Activated CD4-positive, alpha-beta T cell treated with anti-CD3 and anti-CD28 coated beads, Interleukin-2, amount 50 U/mL, for 16 hours (primary cell): ENCODE results near the gene AP1G1.
"Not testable (repeated sequence)": the region's sequence is repeated elsewhere in the genome, so short reads cannot be mapped to it uniquely, and the experiment has no call there.

Experiments
- DNase-seq: peaks from one replicate; pipeline ENCODE4 v3.0.0-alpha.2; 2020

The AP1G1 gene

DNA sequence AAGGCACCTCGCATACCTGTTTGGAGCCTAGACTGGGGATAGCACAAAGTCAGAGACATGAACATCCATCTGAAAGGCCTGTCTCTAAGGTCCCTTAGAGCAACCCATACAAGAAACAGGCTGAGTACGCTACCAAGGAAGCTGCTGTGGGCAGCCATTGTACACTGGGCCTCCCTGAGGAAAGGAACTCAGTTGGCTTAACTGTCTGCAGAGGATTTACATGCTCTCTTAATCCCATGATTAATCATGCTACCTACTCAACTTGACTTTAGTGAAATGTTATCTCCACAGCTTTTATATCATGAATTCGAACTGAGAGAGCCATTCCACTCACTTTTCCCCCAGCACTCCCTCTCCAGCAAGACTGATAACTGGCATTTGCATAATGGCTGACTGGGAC lies 110.1 kb downstream of the AP1G1 start:
- no peak for DNase-seq

DNA sequence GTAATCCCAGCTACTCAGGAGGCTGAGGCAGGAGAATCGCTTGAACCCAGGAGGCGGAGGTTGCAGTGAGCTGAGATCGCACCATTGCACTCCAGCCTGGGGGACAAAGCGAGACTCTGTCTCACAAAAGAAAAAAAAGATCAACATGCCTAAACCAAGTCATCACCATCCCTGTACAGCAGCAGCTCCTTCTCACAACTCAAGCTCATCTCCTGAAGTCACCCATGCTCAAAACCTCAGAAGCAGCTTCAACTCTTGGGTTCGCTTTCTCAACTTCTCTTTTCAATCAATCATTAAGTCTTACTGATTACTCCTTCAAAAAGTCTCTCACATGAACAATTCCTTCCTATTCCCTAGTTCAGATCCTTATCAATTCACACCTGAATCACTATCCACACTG lies 115.5 kb downstream of the AP1G1 start:
- DNase-seq, result no peak

DNA sequence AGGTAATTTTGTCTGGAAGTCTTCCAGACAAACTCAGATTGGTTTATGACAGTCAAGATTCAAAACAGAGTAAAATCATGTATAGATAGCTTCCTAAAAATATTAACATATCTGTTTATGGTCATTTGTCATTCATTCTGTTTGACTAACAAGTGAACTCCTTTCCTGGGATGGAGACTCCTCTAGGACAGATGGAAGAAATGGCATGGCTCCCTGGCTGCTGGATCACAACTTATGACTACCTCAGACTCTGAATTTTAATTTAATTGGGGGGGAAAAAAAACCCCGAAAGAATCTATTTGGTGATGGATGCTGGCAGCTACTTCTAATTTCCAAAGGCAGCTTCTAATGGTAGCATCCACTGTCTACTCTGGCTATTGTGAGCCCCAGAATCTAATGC lies 118.7 kb downstream of the AP1G1 start:
- DNase-seq, result no peak

DNA sequence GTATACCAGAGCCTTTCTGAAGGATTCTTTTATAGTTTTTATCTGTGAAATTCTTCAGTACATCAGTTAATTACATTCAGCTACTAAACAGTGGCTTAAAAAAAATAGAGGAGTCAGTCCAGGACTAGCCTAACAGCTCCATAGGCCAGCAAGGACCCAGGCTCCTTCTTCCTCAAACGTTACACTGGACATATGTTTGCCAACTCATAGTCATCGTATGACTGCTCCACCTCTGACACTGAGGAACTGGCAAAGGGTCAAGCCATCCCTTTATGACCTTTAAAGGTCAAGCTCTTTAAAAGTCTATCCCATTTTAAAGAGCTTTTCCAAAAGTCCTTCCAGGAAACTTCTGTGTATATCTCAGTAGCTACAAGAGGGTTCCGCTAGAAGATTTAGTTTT lies 120.8 kb downstream of the AP1G1 start:
- no peak for DNase-seq

DNA sequence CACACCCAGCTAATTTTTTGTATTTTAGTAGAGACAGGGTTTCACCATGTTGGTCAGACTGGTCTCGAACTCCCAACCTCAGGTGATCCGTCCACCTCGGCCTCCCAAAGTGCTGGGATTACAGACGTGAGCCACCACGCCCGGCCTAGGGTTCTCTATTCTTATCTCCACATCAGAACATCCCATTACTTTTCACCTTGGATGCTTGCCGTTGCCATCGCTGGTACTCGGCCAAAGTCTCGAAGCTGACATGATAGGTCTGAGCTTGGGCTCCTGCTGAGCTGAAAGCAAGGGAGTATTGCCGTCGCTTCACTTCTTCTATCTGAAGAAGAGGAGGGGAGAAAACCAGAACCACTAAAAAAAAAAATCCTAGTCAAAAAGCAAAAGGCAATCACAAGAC lies 124.4 kb downstream of the AP1G1 start:
- not testable (repeated sequence) for DNase-seq

DNA sequence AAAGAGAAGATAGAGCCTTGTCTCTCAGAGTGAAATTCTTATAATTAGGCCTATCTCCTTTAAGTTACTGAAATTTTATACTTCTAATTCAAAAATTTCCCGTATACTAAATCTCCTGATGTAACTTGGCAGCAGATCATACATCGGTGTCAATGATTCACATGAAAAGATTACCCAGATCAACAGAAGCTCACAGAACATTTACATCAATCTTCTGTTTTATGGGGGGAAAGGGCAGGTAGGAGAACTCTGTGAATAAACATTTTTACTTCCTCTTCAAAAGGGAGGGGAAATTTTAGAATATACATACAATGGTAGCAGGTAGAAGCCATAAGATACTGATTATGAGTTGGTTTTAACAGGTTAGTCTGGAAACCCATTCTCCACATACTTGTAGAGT lies 127.3 kb downstream of the AP1G1 start:
- DNase-seq, result no peak
